Activated effector memory CD4-positive, alpha-beta T cell treated with anti-CD3 and anti-CD28 coated beads, Interleukin-2, amount 50 U/mL, for 16 hours (primary cell): ENCODE results near the gene ARPC3.

Source experiments
- DNase-seq: peaks from one replicate; pipeline ENCODE4 v3.0.0-alpha.2; 2020

ARPC3 gene

DNA sequence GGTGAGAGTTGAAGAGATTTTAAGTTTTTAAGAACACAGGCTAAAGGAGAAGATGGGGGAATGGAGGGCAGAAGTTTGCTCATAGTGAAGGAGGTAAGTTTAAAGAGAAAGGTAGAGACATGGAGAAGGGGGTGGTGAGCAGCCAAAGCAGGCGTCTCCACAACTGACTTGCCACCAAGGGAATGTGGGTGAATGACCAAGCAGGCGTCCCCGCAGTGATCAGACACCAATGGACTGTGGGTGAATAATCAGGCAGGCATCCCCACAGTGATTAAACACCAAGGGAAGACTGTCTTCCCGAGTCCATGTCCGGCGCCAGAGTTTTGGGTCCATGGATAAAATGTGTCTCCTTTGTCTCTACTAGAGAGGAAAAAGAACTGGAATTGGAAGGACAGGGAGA lies 40.1 kb downstream of the ARPC3 start:
- peak; percentile 34 for DNase-seq

DNA sequence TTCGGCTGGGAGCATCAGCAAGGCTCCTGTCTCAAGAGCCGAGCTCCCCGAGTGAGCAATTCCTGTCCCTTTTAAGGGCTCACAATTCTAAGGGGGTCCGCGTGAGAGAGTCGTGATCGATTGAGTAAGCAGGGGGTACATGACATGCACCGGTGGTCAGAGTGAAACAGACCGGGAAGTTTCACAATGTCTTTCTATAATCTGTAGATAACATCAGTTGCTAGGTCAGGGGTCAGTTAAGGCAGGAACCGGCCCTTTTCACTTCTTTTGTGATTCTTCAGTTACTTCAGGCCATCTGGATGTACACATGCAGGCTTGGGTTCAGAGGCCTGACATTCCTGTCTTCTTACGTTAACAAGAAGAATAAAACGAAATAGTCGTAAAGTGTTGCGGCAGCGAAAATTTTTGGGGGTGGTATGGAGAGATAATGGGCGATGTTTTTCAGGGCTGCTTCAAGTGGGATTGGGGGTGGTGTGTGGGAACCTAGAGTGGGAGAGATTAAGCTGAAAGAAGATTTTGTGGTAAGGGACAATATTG lies 44.9 kb downstream of the ARPC3 start:
- DNase-seq = peak; percentile 27

DNA sequence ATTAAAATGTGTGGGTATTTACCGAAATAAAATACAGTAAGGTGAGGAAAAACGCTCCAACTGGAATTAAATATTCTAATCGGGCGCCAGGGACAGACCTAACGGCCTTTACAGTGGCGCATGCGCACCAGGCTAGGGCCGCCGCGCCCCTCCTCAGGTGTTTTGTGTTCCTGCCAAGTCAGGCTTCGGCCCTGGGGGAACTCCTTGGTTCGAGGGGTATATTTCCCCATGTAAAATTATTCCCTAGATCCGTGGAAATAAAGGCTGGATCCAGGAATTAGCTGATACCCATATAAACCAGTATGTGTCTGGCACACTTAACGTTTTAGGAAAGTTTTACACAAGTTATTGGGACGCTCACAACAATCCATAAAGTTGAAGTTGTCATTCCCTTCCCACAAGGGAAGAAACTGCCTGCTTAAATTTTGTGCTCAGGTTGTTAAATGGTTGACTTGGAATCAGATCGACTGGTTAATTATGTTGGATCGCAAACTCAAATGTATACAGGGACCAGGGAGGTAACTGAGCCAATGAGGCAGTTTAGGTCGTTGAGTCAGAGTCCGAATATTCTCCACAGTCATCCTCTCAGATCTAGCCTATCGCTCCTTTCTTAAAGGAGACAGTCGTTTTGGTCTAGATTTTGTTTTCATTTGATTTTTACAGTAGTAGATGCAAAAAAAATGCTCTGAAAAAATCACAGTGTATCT lies 46.0 kb downstream of the ARPC3 start:
- DNase-seq = peak; percentile 92

DNA sequence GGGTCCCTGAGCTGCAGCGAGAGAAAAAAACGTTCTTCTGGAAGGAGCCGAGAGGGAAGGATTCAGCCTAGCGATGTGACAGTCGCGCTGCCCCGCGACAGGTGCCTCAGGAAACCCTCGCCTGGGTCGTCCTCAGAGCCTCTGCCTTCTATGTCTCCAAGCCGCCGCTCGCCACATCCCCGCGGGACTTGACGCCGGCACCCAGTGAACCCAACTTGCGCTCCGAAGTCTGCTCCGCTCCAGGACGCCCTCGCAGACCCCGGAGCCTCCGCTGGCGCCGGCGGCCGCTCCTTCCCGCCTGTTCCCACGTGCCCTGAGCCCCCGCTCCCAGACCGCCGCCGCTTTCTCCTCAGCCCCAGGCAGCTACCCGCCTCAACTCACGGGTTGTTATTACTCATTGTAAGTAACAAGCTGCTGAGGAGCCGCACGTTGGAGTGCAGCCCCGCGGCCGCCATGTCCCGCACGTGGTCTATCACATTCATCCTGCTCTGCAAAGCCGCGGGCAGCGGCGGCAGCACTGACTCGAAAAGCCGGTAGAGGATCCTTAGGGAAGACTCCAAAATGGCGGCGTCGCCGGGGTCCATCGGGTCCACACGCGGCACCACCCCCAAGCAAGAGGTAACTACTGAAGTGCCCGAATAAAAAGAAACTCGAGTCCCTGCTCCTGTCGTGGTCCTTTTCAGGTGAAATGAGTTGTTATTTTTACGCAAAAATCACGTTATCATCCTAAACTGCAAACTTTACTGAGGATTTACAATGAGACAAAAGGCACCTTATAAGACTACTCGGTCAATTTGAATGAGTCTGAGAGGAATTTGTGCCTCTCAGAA lies 46.8 kb downstream of the ARPC3 start, which contains the start of gene ANAPC7:
Gene ANAPC7 (minus strand): TSS at position 563 of the 830 bp plus-strand sequence. CDS start 81 bp downstream, at position 482.
- DNase-seq = peak; percentile 94
